ENCODE results near the gene RNF128. TPM values are rescaled to one million over a fixed set of nuclear protein-coding genes. Genes with fewer than 3 reads are reported as not detected.

Gene RNF128
- total and polyA plus RNA-seq, 2 donors from 2014 or later = 18.4 to 18.9 TPM

DNA sequence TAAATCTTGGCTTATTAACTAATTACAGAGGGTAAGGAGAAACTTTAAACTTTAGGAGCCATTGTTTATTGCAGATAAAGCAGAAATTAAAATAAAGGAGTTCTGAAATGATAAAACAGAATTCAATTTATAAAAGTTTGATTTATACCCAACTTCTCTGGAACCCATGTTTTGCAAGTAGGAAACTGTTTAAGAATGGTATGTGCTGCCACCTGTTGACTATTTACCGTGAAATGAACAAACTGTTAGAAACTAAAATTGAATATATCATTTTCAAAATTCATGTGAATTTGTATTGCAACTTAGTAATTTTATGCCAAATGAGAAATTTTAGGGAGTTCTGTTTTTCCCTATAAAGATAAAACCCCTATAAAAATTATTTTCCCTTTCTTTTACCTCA is 65.0 kb downstream of the RNF128 start:
- no peaks in the 10 kb centered on the region for H3K27me3 ChIP-seq (ENCODE audit: control insufficient read depth, insufficient read depth, low read length)
- H3K27ac ChIP-seq (ENCODE audit: low read depth in 2 of 2, low read length in 2 of 2) = no peak overlapping the region
- TF ChIP-seq, protein P1, sequence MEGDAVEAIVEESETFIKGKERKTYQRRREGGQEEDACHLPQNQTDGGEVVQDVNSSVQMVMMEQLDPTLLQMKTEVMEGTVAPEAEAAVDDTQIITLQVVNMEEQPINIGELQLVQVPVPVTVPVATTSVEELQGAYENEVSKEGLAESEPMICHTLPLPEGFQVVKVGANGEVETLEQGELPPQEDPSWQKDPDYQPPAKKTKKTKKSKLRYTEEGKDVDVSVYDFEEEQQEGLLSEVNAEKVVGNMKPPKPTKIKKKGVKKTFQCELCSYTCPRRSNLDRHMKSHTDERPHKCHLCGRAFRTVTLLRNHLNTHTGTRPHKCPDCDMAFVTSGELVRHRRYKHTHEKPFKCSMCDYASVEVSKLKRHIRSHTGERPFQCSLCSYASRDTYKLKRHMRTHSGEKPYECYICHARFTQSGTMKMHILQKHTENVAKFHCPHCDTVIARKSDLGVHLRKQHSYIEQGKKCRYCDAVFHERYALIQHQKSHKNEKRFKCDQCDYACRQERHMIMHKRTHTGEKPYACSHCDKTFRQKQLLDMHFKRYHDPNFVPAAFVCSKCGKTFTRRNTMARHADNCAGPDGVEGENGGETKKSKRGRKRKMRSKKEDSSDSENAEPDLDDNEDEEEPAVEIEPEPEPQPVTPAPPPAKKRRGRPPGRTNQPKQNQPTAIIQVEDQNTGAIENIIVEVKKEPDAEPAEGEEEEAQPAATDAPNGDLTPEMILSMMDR (IDR thresholded peaks at IDR 0.05; ENCODE audit: borderline replicate concordance, extremely low read depth, insufficient read depth) = peak; percentile 17
- intact Hi-C loops (cut with DNase I) = no loop called here
- H3K4me3 ChIP-seq (ENCODE audit: low read length in 3 of 3) = no peak overlapping the region
- no peaks in the 10 kb centered on the region for H3K36me3 ChIP-seq (ENCODE audit: control insufficient read depth in 2 of 3, insufficient read depth in 3 of 3, low read length in 3 of 3)
- DNase-seq = no peak
- no peaks in the 10 kb centered on the region for H3K4me1 ChIP-seq (ENCODE audit: control insufficient read depth in 2 of 3, insufficient read depth in 2 of 3, low read depth in 1 of 3, low read length in 3 of 3)
- no peaks in the 10 kb centered on the region for H3K9me3 ChIP-seq (ENCODE audit: control insufficient read depth in 2 of 3, insufficient read depth in 1 of 3, low read length in 3 of 3)
- no peak overlapping the region for H3K9ac ChIP-seq (ENCODE audit: low read length in 3 of 3)
- FAIRE-seq = peak; percentile 97

DNA sequence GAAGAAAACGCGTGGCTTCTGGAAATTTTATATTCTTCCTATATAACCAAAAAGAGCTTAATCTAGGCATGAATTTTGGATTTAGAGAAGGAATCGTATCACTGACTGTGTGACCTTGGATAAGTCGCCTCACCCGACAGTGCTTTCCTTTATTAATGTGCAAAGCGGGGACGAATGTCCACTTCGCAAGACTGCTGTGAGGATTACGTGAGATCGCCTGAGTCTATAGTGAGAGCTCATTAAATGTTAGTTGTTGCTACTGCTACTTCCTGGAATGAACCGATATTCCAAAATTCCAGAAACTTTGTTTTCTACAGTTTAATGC is 75.5 kb downstream of the RNF128 start:
- H3K9ac ChIP-seq (ENCODE audit: low read length in 3 of 3) = peak overlapping the region in 2 of 3 donors; percentile 81 to 84
- H3K36me3 ChIP-seq (ENCODE audit: control insufficient read depth in 2 of 3, insufficient read depth in 3 of 3, low read length in 3 of 3) = no peaks in the 10 kb centered on the region
- no peaks in the 10 kb centered on the region for H3K9me3 ChIP-seq (ENCODE audit: control insufficient read depth in 2 of 3, insufficient read depth in 1 of 3, low read length in 3 of 3)
- DNase-seq (no peak), FAIRE-seq (no peak)
- TF ChIP-seq, protein P1 (IDR thresholded peaks at IDR 0.05; ENCODE audit: borderline replicate concordance, extremely low read depth, insufficient read depth) = no peak
- no peak overlapping the region for H3K27ac ChIP-seq (ENCODE audit: low read depth in 2 of 2, low read length in 2 of 2)
- intact Hi-C loops (cut with DNase I) = no loop called here
- H3K4me1 ChIP-seq (ENCODE audit: control insufficient read depth in 2 of 3, insufficient read depth in 2 of 3, low read depth in 1 of 3, low read length in 3 of 3) = peaks cover 0 to 4% (median 0%) of the 10 kb centered on the region in 3 donors
- peak overlapping the region; percentile 82 to 89 (median 88) for H3K4me3 ChIP-seq (ENCODE audit: low read length in 3 of 3)
- peaks cover 8% of the 10 kb centered on the region for H3K27me3 ChIP-seq (ENCODE audit: control insufficient read depth, insufficient read depth, low read length)

DNA sequence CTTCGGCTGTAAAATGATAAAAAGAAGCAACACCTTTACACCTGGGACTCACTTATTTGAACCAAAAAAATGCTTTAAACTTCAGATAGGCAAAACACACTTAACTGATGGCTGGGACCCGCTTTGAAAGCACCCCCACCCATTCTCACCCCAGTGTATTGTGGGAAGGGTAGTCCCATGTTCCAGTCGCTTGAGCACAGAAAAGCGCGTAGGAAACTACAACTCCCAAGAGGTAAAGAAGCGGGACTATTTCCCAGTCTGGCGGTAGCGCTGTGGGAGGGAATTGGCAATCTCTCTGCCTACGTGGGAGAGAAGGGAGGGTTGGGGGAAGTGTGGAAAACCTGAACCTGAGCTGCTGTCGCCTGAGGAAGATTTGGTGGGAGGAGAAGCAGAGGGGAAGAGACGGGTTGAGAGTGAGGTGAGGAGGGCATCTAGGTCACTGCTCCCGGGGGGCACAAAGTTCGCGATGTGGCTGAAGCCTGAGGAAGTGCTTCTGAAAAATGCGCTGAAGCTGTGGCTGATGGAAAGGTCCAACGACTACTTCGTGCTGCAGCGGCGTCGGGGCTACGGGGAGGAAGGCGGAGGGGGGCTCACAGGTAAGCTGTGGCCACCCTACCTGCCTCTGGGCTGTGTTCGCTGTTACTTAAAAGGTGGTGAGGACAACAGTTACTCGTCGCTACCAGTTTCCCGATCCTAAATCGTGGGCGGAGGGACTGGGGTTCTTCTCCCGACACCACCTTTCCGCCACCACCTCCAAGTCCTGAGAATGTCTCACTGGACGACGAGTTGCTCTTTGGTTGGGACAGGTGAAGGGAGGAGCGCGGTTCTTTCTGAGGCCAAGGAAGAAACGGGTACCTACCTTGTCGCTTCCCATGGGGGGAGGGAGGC is 76.1 kb downstream of the RNF128 start, which contains the start of gene TBC1D8B:
Gene TBC1D8B, plus strand, starts transcription at position 286 of the 888 bp plus-strand sequence. Its CDS starts 181 bp downstream, at position 467.
- Histone ChIP-seq H3K27me3 (ENCODE audit: control insufficient read depth, insufficient read depth, low read length) (peaks cover 8% of the 10 kb centered on the region), H3K4me3 (ENCODE audit: low read length in 3 of 3) (peak within 1 kb of the TSS; percentile 82 to 89 (median 88)), H3K9ac (ENCODE audit: low read length in 3 of 3) (peak within 1 kb of the TSS; percentile 54 to 84 (median 81)), H3K27ac (ENCODE audit: low read depth in 2 of 2, low read length in 2 of 2) (peak within 1 kb of the TSS; percentile 32 to 67), H3K9me3 (ENCODE audit: control insufficient read depth in 2 of 3, insufficient read depth in 1 of 3, low read length in 3 of 3) (no peaks in the 10 kb centered on the region), H3K36me3 (ENCODE audit: control insufficient read depth in 2 of 3, insufficient read depth in 3 of 3, low read length in 3 of 3) (no peaks in the 10 kb centered on the region), H3K4me1 (ENCODE audit: control insufficient read depth in 2 of 3, insufficient read depth in 2 of 3, low read depth in 1 of 3, low read length in 3 of 3) (peaks cover 0 to 4% (median 0%) of the 10 kb centered on the region in 3 donors)
- FAIRE-seq (peak; percentile 80), DNase-seq (peak; percentile 75 to 96 (median 81))
- TF ChIP-seq, protein P1 (IDR thresholded peaks at IDR 0.05; ENCODE audit: borderline replicate concordance, extremely low read depth, insufficient read depth) = no peak
- intact Hi-C loops (cut with DNase I) = no loop called here
